ENCODE data around the gene STRN4.
A peak's percentile ranks its signal among the peaks of the same experiment; 100 is the strongest.

STRN4 gene

DNA sequence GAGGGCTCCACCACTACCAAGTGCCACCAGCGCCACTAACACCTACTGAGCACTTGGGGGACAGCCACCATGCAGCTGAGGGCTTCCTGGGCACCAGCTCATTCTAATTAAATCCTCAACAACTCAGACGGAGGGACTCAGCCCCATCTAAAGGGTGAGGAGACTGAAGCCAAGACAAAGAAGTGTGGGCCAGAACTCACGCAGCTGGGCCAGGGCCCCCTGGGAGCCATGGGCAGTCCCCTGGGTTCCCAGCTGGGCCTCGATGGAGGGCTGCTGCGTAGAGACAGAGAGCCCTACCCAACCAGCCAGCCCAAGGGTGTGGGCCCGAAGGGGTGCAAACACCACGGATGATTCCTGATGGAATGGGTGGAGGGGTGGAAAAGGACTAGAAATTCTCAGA lies 16.6 kb downstream of the STRN4 start:
- ATAC-seq (replicated peaks) (peak in 1 of 2 donors; percentile 14), DNase-seq (no peak)
- Mint-ChIP-seq H3K9me3 (no peaks in the 10 kb centered on the region), H3K4me3 (no peak overlapping the region), H3K27me3 (no peaks in the 10 kb centered on the region), H3K36me3 (peaks cover 72% of the 10 kb centered on the region in 2 donors), H3K27ac (peak overlapping the region; percentile 65), H3K4me1 (peaks cover 62 to 67% of the 10 kb centered on the region in 2 donors)

DNA sequence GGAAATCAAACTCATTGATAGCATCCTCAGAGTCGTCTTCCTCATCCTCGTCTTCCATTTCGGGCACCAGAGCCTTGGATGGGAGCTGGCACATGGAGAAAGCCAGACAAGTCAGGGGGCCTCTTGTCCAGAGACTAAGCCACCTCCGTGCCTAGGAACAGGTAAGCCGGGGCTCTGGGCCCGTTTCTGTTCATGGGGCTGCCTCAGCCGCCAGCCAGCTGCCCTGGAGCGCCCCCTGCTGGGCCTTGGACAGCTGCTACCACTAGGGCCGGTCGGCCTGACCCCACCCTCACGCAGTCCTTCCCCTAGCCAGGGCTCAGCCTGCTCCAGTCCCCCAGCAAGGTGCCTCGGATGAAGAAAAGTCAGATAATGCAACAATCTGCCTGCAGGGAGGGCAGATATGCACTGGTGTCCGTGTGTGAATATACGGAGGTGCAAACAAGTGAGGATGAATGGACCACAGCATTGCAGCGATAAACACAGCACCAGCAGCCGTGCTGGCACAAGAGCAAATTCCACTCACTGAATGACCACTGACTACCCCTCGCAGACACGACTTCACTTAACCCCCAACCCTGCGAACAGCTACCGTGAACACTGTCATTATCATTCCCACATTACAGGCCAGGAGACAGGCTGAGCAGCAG lies 17.4 kb downstream of the STRN4 start:
- ATAC-seq (replicated peaks) (peak; percentile 88 to 89), DNase-seq (peak; percentile 69)
- Mint-ChIP-seq H3K27me3 (no peaks in the 10 kb centered on the region), H3K36me3 (peaks cover 73 to 75% of the 10 kb centered on the region in 2 donors), H3K4me1 (peaks cover 64 to 73% of the 10 kb centered on the region in 2 donors), H3K4me3 (peak overlapping the region; percentile 41 to 44), H3K27ac (peak overlapping the region; percentile 88), H3K9me3 (no peaks in the 10 kb centered on the region)

DNA sequence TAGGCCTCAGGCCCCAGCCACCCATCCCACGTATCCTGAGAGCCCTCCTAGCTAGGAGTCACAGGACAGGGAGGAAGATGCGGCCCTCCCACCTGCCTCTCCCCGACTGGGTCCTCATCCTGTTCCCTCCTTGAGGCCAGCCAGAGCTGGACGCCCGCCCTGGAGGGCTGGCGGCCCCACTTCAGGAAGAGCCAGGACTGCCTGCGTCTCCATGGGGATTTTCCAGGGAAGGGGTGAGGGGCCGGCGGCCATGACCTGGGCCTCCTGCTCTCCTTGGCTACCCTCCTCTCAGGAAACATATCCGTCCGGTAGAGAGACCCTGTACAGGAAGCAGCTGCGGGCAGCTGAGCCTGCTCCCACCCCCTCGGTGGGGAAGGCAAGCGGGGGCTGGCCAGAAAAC lies 18.0 kb downstream of the STRN4 start:
- peaks cover 76 to 77% of the 10 kb centered on the region in 2 donors for H3K36me3 Mint-ChIP-seq
- H3K27me3 Mint-ChIP-seq = no peaks in the 10 kb centered on the region
- ATAC-seq (replicated peaks) = no peak
- H3K4me3 Mint-ChIP-seq = peak overlapping the region in 1 of 2 donors; percentile 44
- no peaks in the 10 kb centered on the region for H3K9me3 Mint-ChIP-seq
- no peak for DNase-seq
- peak overlapping the region; percentile 88 for H3K27ac Mint-ChIP-seq
- peaks cover 68 to 79% of the 10 kb centered on the region in 2 donors for H3K4me1 Mint-ChIP-seq

DNA sequence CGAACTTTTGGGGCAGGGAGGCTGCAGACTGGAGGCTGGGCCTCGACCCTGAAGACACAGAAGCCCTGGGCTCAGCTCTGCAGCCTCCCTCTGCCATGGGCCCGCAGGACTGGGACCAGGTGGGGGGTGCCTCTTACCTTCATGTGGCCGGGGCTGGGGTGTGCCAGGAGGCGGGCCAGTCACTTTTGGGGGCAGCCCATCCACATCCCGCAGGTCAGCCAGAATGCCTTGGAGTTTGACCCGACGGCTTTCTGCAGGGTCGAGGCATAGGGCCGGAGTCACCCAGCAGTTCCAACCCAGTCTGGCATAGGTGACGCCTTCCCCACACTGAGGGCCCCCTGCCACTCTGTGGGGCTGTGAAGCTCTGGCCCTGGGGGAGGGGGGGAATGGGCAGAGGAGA lies 18.5 kb downstream of the STRN4 start:
- Mint-ChIP-seq H3K36me3 (peaks cover 74% of the 10 kb centered on the region in 2 donors), H3K4me1 (peaks cover 69 to 83% of the 10 kb centered on the region in 2 donors), H3K4me3 (no peak overlapping the region), H3K27ac (no peak overlapping the region), H3K27me3 (no peaks in the 10 kb centered on the region), H3K9me3 (no peaks in the 10 kb centered on the region)
- DNase-seq = no peak
- ATAC-seq (replicated peaks) = no peak

DNA sequence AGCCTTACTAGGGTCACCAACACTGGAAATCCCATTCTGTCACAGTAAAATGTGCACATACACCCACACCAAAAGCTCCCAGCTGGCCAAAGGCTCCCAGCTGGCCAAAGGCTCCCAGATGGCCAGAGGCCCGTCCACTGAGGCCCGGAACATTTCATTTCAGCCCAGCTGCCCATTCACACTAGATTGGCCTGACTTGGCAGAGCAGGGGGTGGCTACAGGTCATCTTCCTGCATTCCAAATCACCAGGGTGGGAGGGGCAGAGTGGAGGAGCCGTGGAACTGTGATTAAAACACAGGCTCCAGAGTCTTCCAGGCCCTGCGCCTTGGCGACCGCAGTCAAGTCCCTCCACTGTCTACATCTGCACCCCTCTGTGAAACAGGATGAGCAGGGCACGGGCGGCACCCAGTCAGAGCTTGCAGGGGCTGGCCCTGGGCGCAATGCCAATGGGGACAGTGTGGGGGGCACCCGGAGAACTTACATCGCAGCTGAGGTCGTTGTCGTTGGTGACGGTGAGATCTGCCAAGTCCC lies 19.2 kb downstream of the STRN4 start:
- Mint-ChIP-seq H3K36me3 (peaks cover 74 to 75% of the 10 kb centered on the region in 2 donors), H3K9me3 (no peaks in the 10 kb centered on the region), H3K4me3 (no peak overlapping the region), H3K27me3 (no peaks in the 10 kb centered on the region), H3K4me1 (peaks cover 69 to 83% of the 10 kb centered on the region in 2 donors), H3K27ac (no peak overlapping the region)
- no peak for DNase-seq
- no peak for ATAC-seq (replicated peaks)

DNA sequence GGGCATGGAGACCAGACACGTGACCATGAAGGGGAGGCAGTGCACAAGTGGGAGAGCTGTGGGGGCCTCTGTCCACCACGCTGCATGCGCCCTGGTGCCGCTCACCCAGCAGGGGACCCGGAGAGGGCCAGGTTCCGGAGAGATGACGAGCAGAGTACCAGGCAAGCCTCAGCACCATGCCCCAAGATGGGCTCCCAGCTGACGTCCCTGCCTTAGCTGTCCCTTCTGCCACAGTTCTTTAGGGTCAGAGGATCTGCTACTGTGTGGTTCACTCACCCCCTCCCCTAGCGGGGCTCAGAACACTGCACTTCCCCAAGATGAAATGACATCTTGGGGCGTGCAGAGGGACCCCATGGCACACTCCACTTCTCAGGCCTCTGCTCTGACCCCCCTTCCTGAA lies 19.7 kb downstream of the STRN4 start:
- Mint-ChIP-seq H3K9me3 (no peaks in the 10 kb centered on the region), H3K4me1 (peaks cover 67 to 83% of the 10 kb centered on the region in 2 donors)

DNA sequence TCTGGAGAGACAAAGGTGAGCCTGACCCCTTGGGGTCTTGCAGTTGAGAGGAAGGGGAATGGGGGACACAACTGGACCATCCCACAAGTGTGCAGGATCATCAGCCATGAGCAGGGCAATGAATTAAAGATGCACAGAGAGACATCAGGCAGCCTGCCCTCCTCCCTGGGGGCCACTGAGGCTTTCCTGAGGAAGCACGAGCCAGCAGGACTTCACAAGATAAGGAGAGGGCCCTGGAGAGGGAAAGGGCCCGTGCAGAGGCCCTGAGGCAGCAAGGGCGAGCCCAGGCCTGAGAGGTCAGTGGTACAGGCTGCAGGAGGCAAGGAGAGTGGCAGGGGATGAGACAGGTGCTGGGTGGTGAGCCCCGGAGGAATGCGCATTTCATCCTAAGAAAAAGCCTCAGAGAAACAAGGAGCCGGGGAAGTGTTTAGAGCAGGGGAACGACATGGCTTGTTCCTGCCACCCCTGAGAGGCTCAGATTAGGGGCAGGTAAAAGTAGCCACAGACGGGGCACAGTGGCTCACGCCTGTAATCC lies 20.3 kb downstream of the STRN4 start:
- ATAC-seq (replicated peaks) (no peak), DNase-seq (no peak)
- Mint-ChIP-seq H3K9me3 (no peaks in the 10 kb centered on the region), H3K27me3 (no peaks in the 10 kb centered on the region), H3K4me1 (peaks cover 67 to 83% of the 10 kb centered on the region in 2 donors), H3K4me3 (no peak overlapping the region), H3K27ac (no peak overlapping the region), H3K36me3 (peaks cover 71 to 73% of the 10 kb centered on the region in 2 donors)

More for the DNA sequence above, 19.7 kb downstream of the STRN4 start:
- Mint-ChIP-seq H3K36me3 (peaks cover 74% of the 10 kb centered on the region in 2 donors), H3K27ac (no peak overlapping the region), H3K4me3 (no peak overlapping the region), H3K27me3 (no peaks in the 10 kb centered on the region)
- DNase-seq (no peak), ATAC-seq (replicated peaks) (no peak)

DNA sequence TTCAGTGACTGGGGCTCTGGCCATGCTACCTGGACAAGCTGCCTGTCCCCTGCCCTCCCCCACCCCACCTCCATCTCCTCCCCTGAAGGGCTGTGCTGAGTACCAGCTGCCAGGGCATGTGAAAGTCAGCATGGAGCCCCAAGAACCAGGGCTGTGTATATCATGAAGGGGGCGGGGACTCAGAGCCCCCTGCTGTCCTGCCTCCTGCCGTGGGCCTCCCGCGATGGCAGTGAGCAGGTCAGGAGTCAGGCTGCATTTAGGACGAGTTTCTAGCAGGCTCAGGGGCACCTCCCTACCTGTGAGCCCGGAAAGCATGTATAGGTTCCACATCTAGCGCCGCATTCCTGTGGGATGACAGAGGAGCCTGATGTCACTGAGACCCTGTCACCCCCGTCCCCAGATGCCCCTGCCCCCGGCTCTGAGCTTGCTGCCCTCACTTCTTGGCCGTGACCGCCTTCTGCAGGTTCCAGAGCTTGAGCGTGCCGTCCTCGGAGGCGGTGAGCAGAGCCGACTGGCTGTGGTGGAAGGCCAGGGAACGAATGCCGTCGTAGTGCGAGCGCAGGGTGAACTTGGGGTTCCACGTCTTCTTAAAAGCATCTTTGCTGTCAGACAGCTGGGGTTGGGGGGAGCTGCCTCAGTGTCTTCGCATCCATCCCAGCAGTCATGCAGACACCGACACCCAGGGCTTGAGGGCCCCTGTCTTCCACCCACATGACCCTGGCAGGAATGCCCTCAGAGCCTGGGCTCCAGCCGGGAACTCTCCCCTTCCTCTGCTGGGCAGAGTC lies 21.0 kb downstream of the STRN4 start:
- Mint-ChIP-seq H3K36me3 (peaks cover 70 to 73% of the 10 kb centered on the region in 2 donors), H3K27me3 (no peaks in the 10 kb centered on the region), H3K4me3 (no peak overlapping the region), H3K9me3 (no peaks in the 10 kb centered on the region), H3K4me1 (peaks cover 67 to 83% of the 10 kb centered on the region in 2 donors), H3K27ac (no peak overlapping the region)
- no peak for DNase-seq
- ATAC-seq (replicated peaks) = no peak

DNA sequence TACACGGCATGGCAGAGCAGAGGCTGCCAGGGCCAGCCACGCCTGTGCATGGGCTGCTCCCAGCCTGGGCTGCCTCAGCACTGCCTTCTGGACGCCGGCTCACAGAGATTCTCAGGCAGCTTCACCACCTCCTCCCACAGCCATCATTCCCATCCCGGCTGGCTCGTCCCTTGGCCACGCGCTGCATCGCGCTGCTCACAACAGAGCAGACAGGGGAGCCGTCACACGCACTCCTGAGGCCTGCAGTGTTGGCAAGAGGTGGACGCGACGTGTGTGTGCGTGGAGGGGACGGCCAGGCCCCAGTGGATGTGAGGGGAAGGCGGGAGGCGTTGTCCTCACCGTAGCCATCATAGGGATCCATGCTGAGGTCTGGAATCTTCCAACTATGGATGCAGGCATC lies 21.8 kb downstream of the STRN4 start:
- ATAC-seq (replicated peaks) = no peak
- no peak for DNase-seq
- Mint-ChIP-seq H3K27ac (peak overlapping the region; percentile 43), H3K27me3 (no peaks in the 10 kb centered on the region), H3K4me3 (peak overlapping the region; percentile 19 to 23), H3K36me3 (peaks cover 68 to 75% of the 10 kb centered on the region in 2 donors), H3K9me3 (no peaks in the 10 kb centered on the region), H3K4me1 (peaks cover 65 to 83% of the 10 kb centered on the region in 2 donors)

DNA sequence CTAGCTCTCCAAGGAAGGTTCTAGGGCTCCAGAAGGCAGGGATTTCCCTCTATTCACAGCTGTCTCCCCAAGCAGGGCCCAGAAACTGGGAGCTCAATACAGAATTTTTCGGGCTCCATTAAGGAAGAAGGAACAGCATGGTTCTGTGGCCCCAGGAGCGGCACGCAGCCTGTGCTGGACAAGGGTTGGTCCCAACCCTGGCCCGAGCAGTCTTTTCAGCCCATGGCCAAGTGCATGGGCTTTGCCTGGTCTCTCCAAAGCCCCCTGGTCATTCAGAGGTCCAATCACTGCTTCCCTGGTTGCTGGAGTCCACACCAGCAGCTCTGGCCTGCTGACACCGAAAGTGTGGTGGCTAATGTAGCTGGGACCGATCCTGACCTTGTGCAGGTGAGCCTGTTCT lies 22.8 kb downstream of the STRN4 start:
- ATAC-seq (replicated peaks) = no peak
- no peak overlapping the region for H3K4me3 Mint-ChIP-seq

DNA sequence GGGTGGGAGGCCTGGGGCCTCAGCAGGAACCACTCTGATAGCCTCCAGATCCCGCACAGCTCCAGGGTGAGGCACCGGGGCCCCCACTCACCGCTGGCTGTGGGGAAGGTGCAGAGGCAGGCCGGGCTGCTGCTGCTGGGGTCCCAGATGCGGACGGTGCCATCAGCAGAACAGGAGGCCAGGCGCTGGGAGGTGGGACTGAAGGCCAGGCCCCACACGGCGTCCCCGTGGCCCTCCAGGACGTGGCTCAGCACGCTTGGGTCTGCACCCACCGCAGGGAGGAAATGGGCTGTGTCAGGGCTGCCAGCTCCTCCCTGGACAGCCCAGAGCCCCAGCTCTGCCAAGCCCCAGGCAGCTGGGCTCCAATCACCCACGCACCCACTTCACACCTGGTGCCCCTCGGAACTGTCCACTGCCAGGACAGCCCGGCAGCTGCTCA lies 23.2 kb downstream of the STRN4 start:
- H3K4me1 Mint-ChIP-seq = peaks cover 68 to 84% of the 10 kb centered on the region in 2 donors
- H3K27me3 Mint-ChIP-seq = no peaks in the 10 kb centered on the region
- H3K27ac Mint-ChIP-seq = peak overlapping the region; percentile 63
- H3K4me3 Mint-ChIP-seq = no peak overlapping the region
- H3K36me3 Mint-ChIP-seq = peaks cover 57 to 70% of the 10 kb centered on the region in 2 donors
- ATAC-seq (replicated peaks) = no peak
- no peak for DNase-seq
- H3K9me3 Mint-ChIP-seq = no peaks in the 10 kb centered on the region

More for the DNA sequence above, 22.8 kb downstream of the STRN4 start:
- H3K27ac Mint-ChIP-seq = peak overlapping the region; percentile 63
- no peaks in the 10 kb centered on the region for H3K27me3 Mint-ChIP-seq
- H3K36me3 Mint-ChIP-seq = peaks cover 61 to 72% of the 10 kb centered on the region in 2 donors
- H3K9me3 Mint-ChIP-seq = no peaks in the 10 kb centered on the region
- DNase-seq = no peak
- H3K4me1 Mint-ChIP-seq = peaks cover 66 to 83% of the 10 kb centered on the region in 2 donors

DNA sequence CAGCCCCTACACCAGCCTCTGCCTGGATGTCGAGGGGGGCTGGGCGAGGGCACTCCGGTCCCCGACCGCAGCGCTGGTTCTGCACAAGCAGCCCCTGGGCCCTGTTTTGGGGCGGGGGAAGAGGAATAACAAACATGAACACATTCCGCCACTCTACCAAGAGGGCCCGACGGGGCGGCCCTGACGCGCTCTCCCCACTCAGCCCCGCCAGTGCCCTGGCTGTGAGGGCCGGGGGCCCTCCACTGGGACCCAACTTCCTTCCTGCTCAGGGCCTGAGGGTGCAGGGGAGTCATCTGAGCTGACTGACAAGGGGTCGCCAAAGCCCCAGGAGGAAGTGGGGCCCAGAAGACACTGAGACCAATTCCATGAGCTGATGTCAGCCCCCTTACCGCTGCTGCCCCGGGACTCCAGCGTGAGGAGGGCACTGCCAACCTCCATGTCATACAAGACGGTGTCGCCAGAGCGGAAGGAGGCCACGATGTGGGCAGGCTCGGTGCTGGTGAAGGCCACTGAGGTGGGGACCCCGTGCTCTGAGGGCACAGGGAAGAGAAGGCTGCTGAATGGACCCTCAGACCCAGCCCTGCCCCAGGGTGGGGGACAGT lies 23.7 kb downstream of the STRN4 start:
- Mint-ChIP-seq H3K9me3 (no peaks in the 10 kb centered on the region), H3K36me3 (peaks cover 56 to 68% of the 10 kb centered on the region in 2 donors), H3K4me1 (peaks cover 70 to 89% of the 10 kb centered on the region in 2 donors), H3K27me3 (no peaks in the 10 kb centered on the region), H3K4me3 (peak overlapping the region; percentile 18 to 60), H3K27ac (peak overlapping the region; percentile 69)
- DNase-seq (no peak), ATAC-seq (replicated peaks) (no peak)

DNA sequence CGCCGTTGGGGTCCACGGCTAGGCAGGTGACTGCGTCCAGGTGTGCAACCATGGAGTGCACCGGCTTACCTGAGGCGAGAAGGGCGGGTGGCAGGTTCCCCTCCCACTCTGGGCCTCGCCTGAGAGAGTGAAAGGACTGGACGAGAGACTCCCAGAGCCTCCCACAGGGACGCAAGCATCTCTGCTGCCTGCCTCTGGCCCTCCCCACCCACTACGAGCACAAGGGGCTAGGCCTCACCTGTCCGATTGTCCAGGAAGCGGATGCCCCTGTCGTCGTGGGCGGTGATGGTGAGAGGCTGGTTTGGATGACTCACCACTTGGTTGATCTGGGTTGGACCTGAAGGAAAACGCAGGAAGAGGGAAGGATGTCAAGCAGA lies 24.3 kb downstream of the STRN4 start:
- Mint-ChIP-seq H3K4me1 (peaks cover 65 to 91% of the 10 kb centered on the region in 2 donors), H3K4me3 (peak overlapping the region; percentile 45 to 62), H3K27ac (peak overlapping the region; percentile 69), H3K27me3 (no peaks in the 10 kb centered on the region), H3K9me3 (no peaks in the 10 kb centered on the region), H3K36me3 (peaks cover 51 to 62% of the 10 kb centered on the region in 2 donors)
- ATAC-seq (replicated peaks) = no peak
- no peak for DNase-seq
